ENCODE measurements around the gene BTBD17.

BTBD17 gene

GRCh38 chr17:74335529-74336062 is 26.1 kb downstream of the BTBD17 start:
- TF ChIP-seq POLR2A (IDR thresholded peaks at IDR 0.05; ENCODE audit: extremely low read depth, insufficient read length) (no peak), MAX (IDR thresholded peaks at IDR 0.05; ENCODE audit: low read depth, low read length) (no peak), MYC (IDR thresholded peaks at IDR 0.05; ENCODE audit: low read depth, low read length) (no peak)
- TF ChIP-seq, protein P1, sequence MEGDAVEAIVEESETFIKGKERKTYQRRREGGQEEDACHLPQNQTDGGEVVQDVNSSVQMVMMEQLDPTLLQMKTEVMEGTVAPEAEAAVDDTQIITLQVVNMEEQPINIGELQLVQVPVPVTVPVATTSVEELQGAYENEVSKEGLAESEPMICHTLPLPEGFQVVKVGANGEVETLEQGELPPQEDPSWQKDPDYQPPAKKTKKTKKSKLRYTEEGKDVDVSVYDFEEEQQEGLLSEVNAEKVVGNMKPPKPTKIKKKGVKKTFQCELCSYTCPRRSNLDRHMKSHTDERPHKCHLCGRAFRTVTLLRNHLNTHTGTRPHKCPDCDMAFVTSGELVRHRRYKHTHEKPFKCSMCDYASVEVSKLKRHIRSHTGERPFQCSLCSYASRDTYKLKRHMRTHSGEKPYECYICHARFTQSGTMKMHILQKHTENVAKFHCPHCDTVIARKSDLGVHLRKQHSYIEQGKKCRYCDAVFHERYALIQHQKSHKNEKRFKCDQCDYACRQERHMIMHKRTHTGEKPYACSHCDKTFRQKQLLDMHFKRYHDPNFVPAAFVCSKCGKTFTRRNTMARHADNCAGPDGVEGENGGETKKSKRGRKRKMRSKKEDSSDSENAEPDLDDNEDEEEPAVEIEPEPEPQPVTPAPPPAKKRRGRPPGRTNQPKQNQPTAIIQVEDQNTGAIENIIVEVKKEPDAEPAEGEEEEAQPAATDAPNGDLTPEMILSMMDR (IDR thresholded peaks at IDR 0.05; ENCODE audit: low read depth, low read length): no peak
- no peak overlapping the region for H3K4me3 ChIP-seq (ENCODE audit: low read depth, low read length)
- no peak for DNase-seq (ENCODE audit: low read depth)

DNA sequence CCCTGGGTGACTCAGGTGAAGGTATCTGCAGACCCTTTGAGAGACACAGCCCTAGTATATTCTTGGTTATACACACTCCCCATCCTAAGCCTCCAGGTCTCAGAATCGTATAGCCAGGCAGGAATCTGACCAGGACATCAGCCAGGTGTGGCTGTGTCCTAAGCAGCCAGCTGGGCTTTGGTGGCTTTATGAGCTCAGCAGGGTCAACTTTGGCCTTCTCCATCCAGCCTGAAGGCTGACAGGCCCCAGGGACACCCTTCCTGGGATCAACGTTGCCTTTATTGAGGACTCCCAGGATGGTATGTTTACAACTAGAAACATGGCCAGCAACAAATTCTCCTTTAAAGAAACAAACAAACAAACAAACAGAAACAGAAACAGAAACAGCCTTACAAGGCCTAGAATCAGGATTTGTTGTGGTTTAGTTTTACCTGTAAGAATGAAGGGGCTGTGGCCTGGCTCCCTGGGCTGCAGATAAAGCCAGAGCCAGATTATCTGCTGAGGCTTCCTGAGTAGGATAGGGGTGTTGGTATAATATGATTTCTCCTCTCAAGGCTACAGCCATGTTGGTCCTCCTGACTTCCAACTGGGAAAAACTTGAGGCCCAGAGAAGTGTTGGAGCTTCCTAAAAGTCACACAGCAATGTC is 27.2 kb downstream of the BTBD17 start:
- no peak overlapping the region for H3K4me3 ChIP-seq (ENCODE audit: low read depth, low read length)
- TF ChIP-seq MYC (IDR thresholded peaks at IDR 0.05; ENCODE audit: low read depth, low read length): no peak
- no peak for TF ChIP-seq POLR2A (IDR thresholded peaks at IDR 0.05; ENCODE audit: extremely low read depth, insufficient read length)
- TF ChIP-seq MAX (IDR thresholded peaks at IDR 0.05; ENCODE audit: low read depth, low read length): no peak
- TF ChIP-seq, protein P1 (IDR thresholded peaks at IDR 0.05; ENCODE audit: low read depth, low read length): no peak
- DNase-seq (ENCODE audit: low read depth): no peak

DNA sequence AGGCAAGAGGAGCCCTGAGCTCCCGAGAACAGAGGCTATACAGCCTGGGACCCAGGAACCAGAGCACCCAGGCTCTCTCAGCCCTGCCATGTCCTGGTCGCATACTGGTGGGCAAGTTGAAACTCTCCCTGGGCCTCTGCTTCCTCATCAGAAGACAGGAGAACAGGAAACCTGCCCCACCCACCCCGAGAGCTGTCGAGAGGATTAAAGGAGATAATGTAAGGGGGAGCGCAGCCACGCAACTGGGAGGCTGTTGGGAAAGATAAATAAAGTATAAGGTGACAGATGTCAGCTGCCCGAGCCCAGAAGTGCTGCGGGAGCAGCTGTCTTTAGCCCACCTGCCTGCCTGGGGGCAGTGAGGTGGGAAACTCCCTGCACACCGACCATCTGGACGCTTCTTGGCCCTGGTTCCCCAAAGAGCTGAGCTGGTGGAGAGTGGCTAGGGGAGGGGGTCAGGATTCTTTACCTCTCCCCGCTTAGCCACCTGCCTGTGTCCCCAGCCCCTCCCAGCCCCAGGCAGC is 28.8 kb downstream of the BTBD17 start:
- TF ChIP-seq MAX (IDR thresholded peaks at IDR 0.05; ENCODE audit: low read depth, low read length) (no peak), POLR2A (IDR thresholded peaks at IDR 0.05; ENCODE audit: extremely low read depth, insufficient read length) (no peak), MYC (IDR thresholded peaks at IDR 0.05; ENCODE audit: low read depth, low read length) (no peak)
- TF ChIP-seq, protein P1 (IDR thresholded peaks at IDR 0.05; ENCODE audit: low read depth, low read length): no peak
- no peak for DNase-seq (ENCODE audit: low read depth)

DNA sequence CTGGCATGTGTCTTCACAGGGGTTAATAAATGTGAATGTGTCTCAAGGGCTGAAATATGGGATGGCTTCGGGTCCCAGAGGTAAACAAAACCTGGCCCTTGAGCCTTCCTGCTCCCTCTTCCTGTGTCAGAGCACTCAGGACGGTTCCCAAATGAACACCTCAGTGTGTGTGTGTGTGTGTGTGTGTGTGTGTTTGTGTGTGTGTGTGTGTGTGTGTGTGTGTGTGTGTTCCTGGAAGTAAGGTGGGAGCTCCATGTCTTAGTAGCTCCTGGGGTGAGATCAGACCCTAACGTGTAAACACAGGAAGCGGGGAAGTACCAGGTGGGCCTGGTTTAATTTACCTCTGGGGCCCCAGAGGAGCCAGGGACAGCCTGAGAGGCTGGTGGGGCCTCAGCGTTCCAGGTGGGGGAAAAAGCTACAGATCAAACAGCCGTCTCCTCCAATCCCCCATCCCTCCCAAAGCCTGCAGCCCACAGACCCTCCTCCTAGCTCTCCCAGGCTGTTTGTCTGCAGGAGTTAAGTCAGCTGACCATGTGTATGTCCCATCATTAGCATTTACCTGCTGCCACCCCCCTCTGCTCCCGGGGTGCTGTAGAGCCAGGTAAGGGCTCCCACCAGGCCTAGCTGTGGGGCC is 29.5 kb downstream of the BTBD17 start:
- DNase-seq (ENCODE audit: low read depth): no peak
- no peak overlapping the region for H3K4me3 ChIP-seq (ENCODE audit: low read depth, low read length)
- TF ChIP-seq MAX (IDR thresholded peaks at IDR 0.05; ENCODE audit: low read depth, low read length) (no peak), MYC (IDR thresholded peaks at IDR 0.05; ENCODE audit: low read depth, low read length) (no peak), POLR2A (IDR thresholded peaks at IDR 0.05; ENCODE audit: extremely low read depth, insufficient read length) (no peak)
- TF ChIP-seq, protein P1 (IDR thresholded peaks at IDR 0.05; ENCODE audit: low read depth, low read length): no peak

More for the DNA sequence above, 28.8 kb downstream of the BTBD17 start:
- no peak overlapping the region for H3K4me3 ChIP-seq (ENCODE audit: low read depth, low read length)

GRCh38 chr17:74330446-74330845 is 31.2 kb downstream of the BTBD17 start:
- H3K4me3 ChIP-seq (ENCODE audit: low read depth, low read length): no peak overlapping the region
- DNase-seq (ENCODE audit: low read depth): no peak

More at GRCh38 chr17:74330446-74330845, 31.2 kb downstream of the BTBD17 start:
- TF ChIP-seq POLR2A (IDR thresholded peaks at IDR 0.05; ENCODE audit: extremely low read depth, insufficient read length) (no peak), MYC (IDR thresholded peaks at IDR 0.05; ENCODE audit: low read depth, low read length) (no peak), MAX (IDR thresholded peaks at IDR 0.05; ENCODE audit: low read depth, low read length) (no peak)
- TF ChIP-seq, protein P1 (IDR thresholded peaks at IDR 0.05; ENCODE audit: low read depth, low read length): no peak

Measured in NB4 (cell line).